HepG2 (cell line): ENCODE results near the gene LRRFIP2. TPM values are rescaled to one million over a fixed set of nuclear protein-coding genes. Genes with fewer than 3 reads are reported as not detected.

ENCODE experiments used
- ATAC-seq: fragments of 200-7000 bp; cut with Tn5 transposase; 3 replicates; pipeline ENCODE4 v1.9.1; 2020; ENCODE audit warnings: mild to moderate bottlenecking, moderate library complexity
- BruUV-seq: library from RNA; stranded (reverse); fragments of 400-500 nt; replicated peaks from 2 replicates; lab custom pipeline; 2021; lab: Mats Ljungman, UMichigan
- CTCF ChIA-PET: fragments of 300-600 bp; formaldehyde crosslinking; extraction: SDS; loops from one replicate; lab custom pipeline; 2021; ENCODE audit warnings: low total read pairs, inconsistent platforms, low intra/inter-chr PET ratio; lab: Yijun Ruan, JAX
- POLR2A ChIA-PET: fragments of 350-600 bp; sonication (Branson Sonifier 250); formaldehyde crosslinking; loops from one replicate; lab custom pipeline; 2020; ENCODE audit warnings: antibody characterized with exemption, inconsistent platforms; lab: Yijun Ruan, JAX
- DNase-seq: peaks from one replicate; pipeline ENCODE4 v3.0.0-alpha.2; 2015; ENCODE audit warnings: low spot score
- FAIRE-seq: peaks from 3 replicates; lab custom pipeline; 2011; peaks lifted over from hg19 to GRCh38; lab: Jason Lieb, UNC
- H2AFZ ChIP-seq: one replicate; pipeline ENCODE4 v1.6.1; 2011; ENCODE audit warnings: low read length, inconsistent platforms
- H3K27ac ChIP-seq: fragments of 300-600 bp; 3 replicates; pipeline ENCODE4 v1.8.0; 2011; ENCODE audit warnings: mixed run types, mild to moderate bottlenecking, mixed read lengths, low read length, inconsistent platforms; ENCODE audit not compliant: insufficient read depth; ENCODE audit errors: extremely low read length
- H3K27me3 ChIP-seq, 2 experiments: fragments of 200-600 bp in 1 of 2; 2 replicates in 1 of 2; 3 replicates in 1 of 2; pipeline versions ENCODE4 v1.6.0 to v1.8.0; 2011; ENCODE audit warnings: low read length in 2 of 2, mild to moderate bottlenecking in 2 of 2, moderate library complexity in 2 of 2, inconsistent platforms in 1 of 2; ENCODE audit not compliant: insufficient read depth in 2 of 2, control insufficient read depth in 1 of 2
- H3K36me3 ChIP-seq, 2 experiments: fragments of 200-600 bp in 1 of 2; replicated peaks in 1 of 2; 2 replicates in 1 of 2; 3 replicates in 1 of 2; pipeline versions ENCODE4 v1.5.1 to v1.8.0; 2011; ENCODE audit warnings: low read length in 2 of 2, inconsistent platforms in 1 of 2; ENCODE audit not compliant: insufficient read depth in 2 of 2, control insufficient read depth in 1 of 2
- H3K4me1 ChIP-seq: 2 replicates; pipeline ENCODE4 v1.5.1; 2012; ENCODE audit warnings: low read length, inconsistent platforms; ENCODE audit not compliant: insufficient read depth
- H3K4me2 ChIP-seq: 2 replicates; pipeline ENCODE4 v1.6.0; 2011; ENCODE audit warnings: low read depth, low read length, inconsistent platforms
- H3K4me3 ChIP-seq, 3 experiments: fragments of 200-600 bp in 1 of 3; sonication (generic), shearing (Covaris generic) in 1 of 3; replicated peaks in 1 of 3; 2 replicates each; pipeline ENCODE4 v1.5.1; 2011 to 2016; ENCODE audit warnings: low read length in 3 of 3, inconsistent platforms in 2 of 3, low read depth in 2 of 3, mild to moderate bottlenecking in 2 of 3, control low read depth in 1 of 3, mixed read lengths in 1 of 3; ENCODE audit not compliant: insufficient read depth in 1 of 3
- H3K79me2 ChIP-seq: one replicate; pipeline ENCODE4 v1.6.1; 2011; ENCODE audit warnings: low read length, inconsistent platforms; ENCODE audit not compliant: insufficient read depth
- H3K9ac ChIP-seq: 2 replicates; pipeline ENCODE4 v1.6.0; 2011; ENCODE audit warnings: mild to moderate bottlenecking, low read depth, low read length, inconsistent platforms; ENCODE audit not compliant: insufficient read depth
- H3K9me3 ChIP-seq: 2 replicates; pipeline ENCODE4 v1.5.1; 2012; ENCODE audit warnings: mild to moderate bottlenecking, low read length
- H4K20me1 ChIP-seq: 2 replicates; pipeline ENCODE4 v1.6.0; 2011; ENCODE audit warnings: inconsistent platforms, mild to moderate bottlenecking, low read length, moderate library complexity; ENCODE audit not compliant: insufficient read depth
- ATF7 ChIP-seq, 2 experiments: fragments of 450-650 bp in 1 of 2; sonication (generic) in 1 of 2; formaldehyde crosslinking in 1 of 2; IDR thresholded peaks; 2 replicates each; pipeline versions ENCODE4 v1.4.0 to v1.6.1; 2016 to 2020; ENCODE audit warnings: antibody characterized with exemption in 1 of 2, mild to moderate bottlenecking in 1 of 2, missing genetic modification reagents in 1 of 2
- BHLHE40 ChIP-seq: IDR thresholded peaks from 2 replicates; pipeline ENCODE4 v1.6.1; 2011; ENCODE audit warnings: low read length, improper control_type of control experiment
- MAFF ChIP-seq: IDR thresholded peaks from 2 replicates; pipeline ENCODE4 v1.6.1; 2011; ENCODE audit warnings: low read depth, low read length, improper control_type of control experiment
- MAFK ChIP-seq, 2 experiments: IDR thresholded peaks in 1 of 2; conservative IDR thresholded peaks in 1 of 2; 2 replicates each; pipeline ENCODE4 v1.6.1; 2011; ENCODE audit warnings: improper control_type of control experiment in 2 of 2, low read length in 2 of 2
- MEIS1 ChIP-seq: sonication (generic); formaldehyde crosslinking; IDR thresholded peaks from 2 replicates; pipeline ENCODE4 v1.9.0; 2021; ENCODE audit warnings: mild to moderate bottlenecking, missing genetic modification reagents, moderate library complexity, borderline replicate concordance
- PRPF4 ChIP-seq: fragments of 200-400 bp; formaldehyde crosslinking; IDR thresholded peaks from 2 replicates; pipeline ENCODE4 v1.6.1; 2016; ENCODE audit warnings: low read length, low read depth; ENCODE audit not compliant: poor library complexity, severe bottlenecking
- ZBTB34 ChIP-seq: sonication (generic); formaldehyde crosslinking; IDR thresholded peaks from 2 replicates; pipeline ENCODE4 v1.8.0; 2022; ENCODE audit warnings: mild to moderate bottlenecking, missing genetic modification reagents
- ZNF224 ChIP-seq: sonication (generic); formaldehyde crosslinking; IDR thresholded peaks from 2 replicates; pipeline ENCODE4 v1.5.0; 2020; ENCODE audit warnings: mild to moderate bottlenecking, missing genetic modification reagents
- WGBS: methylation state at CpG from one replicate; pipeline ENCODE4 v1.1.6; 2017; ENCODE audit warnings: low lambda C conversion rate; 5-methylcytosine and 5-hydroxymethylcytosine counted together
- in situ Hi-C: cut with HindIII; loops from 2 replicates; pipeline ENCODE4 v1.10.0; 2017; ENCODE audit warnings: low pct_unique_long_range_greater_than_20kb; ENCODE audit not compliant: extremely low pct_ligation_motif_present
- intact Hi-C: fragments of 100-400 bp; cut with micrococcal nuclease; formaldehyde crosslinking; loops from one replicate; pipeline ENCODE4 v1.10.0; 2022; ENCODE audit not compliant: unreplicated experiment
- polyA plus RNA-seq, 8 experiments: library from polyadenylated mRNA; depleted of rRNA in 3 of 8; stranded (reverse) in 7 of 8; unstranded in 1 of 8; fragments of >200 nt; fragmentation: Illumina TruSeq in 4 of 8; extraction: Trizol in 4 of 8; gene quantifications; 2 replicates each; pipeline versions ENCODE4 v1.2.1 to v1.2.3, GENCODE V29; 2011 to 2016; ENCODE audit warnings: low read depth in 4 of 8, missing spikeins in 1 of 8, mixed read lengths in 1 of 8; ENCODE audit not compliant: insufficient read depth in 1 of 8
- total RNA-seq, 5 experiments: library from RNA; depleted of rRNA; stranded (reverse); fragments of >200 nt; fragmentation: Illumina TruSeq; extraction: Trizol; gene quantifications; 2 replicates each; pipeline ENCODE4 v1.2.3, GENCODE V29; 2016; ENCODE audit warnings: low read depth in 1 of 5
- TF ChIP-seq, protein P1 (sequence below): sonication (generic); formaldehyde crosslinking; IDR thresholded peaks from 2 replicates; pipeline ENCODE4 v1.8.0; 2022; ENCODE audit warnings: mild to moderate bottlenecking, missing genetic modification reagents, borderline replicate concordance

LRRFIP2 gene
- total and polyA plus RNA-seq, 2 of the 13 experiments (the other 11 are each of a cell fraction or from before 2014, with no cell fraction given) = 13.5 to 32.2 TPM

DNA sequence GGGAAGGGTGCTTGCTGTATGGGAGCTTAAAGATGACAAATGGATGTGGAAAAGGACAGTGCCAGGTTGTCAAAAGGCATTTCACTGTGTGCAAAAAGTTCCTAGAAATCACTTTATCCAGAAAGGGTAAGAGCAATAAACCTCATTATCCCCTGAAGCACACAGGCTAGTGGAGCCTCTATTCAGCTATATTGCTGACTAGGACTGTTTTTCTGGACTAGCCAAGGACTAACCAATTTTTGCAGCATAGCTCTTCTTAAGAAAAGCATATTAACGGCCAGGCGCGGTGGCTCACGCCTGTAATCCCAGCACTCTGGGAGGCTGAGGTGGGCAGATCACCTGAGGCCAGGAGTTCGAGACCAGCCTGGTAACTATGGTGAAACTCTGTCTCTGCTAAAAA is 116.3 kb downstream of the LRRFIP2 start:
- Histone ChIP-seq H2AFZ (no peak overlapping the region), H3K27me3 (no peaks in the 10 kb centered on the region), H3K4me2 (no peak overlapping the region), H3K9me3 (no peaks in the 10 kb centered on the region), H3K4me3 (no peak overlapping the region), H4K20me1 (no peaks in the 10 kb centered on the region), H3K27ac (no peak overlapping the region), H3K36me3 (peaks cover 9 to 50% of the 10 kb centered on the region in 2 experiments; a peak in 4 of 5 replicates), H3K79me2 (no peaks in the 10 kb centered on the region), H3K4me1 (no peaks in the 10 kb centered on the region), H3K9ac (no peak overlapping the region)
- CTCF ChIA-PET = no interaction called here
- in situ Hi-C loops = no loop called here
- TF ChIP-seq PRPF4 (no peak), ZNF224 (no peak), MAFF (peak; percentile 66), MEIS1 (no peak), MAFK (conservative IDR thresholded peaks at IDR 0.05 in 1 of 2, IDR thresholded peaks at IDR 0.05 in 1 of 2; ENCODE audit: low read length in 2 of 2) (peak; percentile 52 to 78), ATF7 (IDR thresholded peaks at IDR 0.05) (no peak), ATF7 (CRISPR knock-in tag; IDR thresholded peaks at IDR 0.05) (no peak), BHLHE40 (no peak), ZBTB34 (CRISPR knock-in tag) (no peak)
- TF ChIP-seq, protein P1, sequence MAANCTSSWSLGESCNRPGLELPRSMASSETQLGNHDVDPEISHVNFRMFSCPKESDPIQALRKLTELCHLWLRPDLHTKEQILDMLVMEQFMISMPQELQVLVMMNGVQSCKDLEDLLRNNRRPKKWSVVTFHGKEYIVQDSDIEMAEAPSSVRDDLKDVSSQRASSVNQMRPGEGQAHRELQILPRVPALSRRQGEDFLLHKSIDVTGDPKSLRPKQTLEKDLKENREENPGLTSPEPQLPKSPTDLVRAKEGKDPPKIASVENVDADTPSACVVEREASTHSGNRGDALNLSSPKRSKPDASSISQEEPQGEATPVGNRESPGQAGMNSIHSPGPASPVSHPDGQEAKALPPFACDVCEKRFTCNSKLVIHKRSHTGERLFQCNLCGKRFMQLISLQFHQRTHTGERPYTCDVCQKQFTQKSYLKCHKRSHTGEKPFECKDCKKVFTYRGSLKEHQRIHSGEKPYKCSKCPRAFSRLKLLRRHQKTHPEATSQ (CRISPR knock-in tag) = no peak
- POLR2A ChIA-PET = no interaction called here
- 91% methylated on average over 5 of the region's 5 CpGs for WGBS
- intact Hi-C loops = no loop called here
- no peak for DNase-seq
- no peak for ATAC-seq
- no peak for FAIRE-seq
- no TSS peak for BruUV-seq
